Left ventricle myocardium inferior (tissue), 1 donor: ENCODE results near the gene TPCN2. TPM values are rescaled to one million over a fixed set of nuclear protein-coding genes. Genes with fewer than 3 reads are reported as not detected.
"Not testable (repeated sequence)": the region's sequence is repeated elsewhere in the genome, so short reads cannot be mapped to it uniquely, and the experiment has no call there.

Source experiments
- DNase-seq: peaks from one replicate; pipeline ENCODE4 v3.0.0-alpha.2; 2020
- H3K27ac ChIP-seq: fragments of 200-600 bp; replicated peaks from 2 replicates; pipeline ENCODE4 v1.8.0; 2021
- H3K27me3 ChIP-seq: fragments of 200-600 bp; 2 replicates; pipeline ENCODE4 v1.8.0; 2021; ENCODE audit warnings: low read depth
- H3K36me3 ChIP-seq: fragments of 200-600 bp; 2 replicates; pipeline ENCODE4 v1.8.0; 2021
- H3K4me1 ChIP-seq: fragments of 200-600 bp; 2 replicates; pipeline ENCODE4 v1.8.0; 2021
- H3K4me3 ChIP-seq: fragments of 200-600 bp; 2 replicates; pipeline ENCODE4 v1.8.0; 2021; ENCODE audit warnings: mild to moderate bottlenecking, moderate library complexity
- H3K9me3 ChIP-seq: fragments of 200-600 bp; replicated peaks from 2 replicates; pipeline ENCODE4 v1.8.0; 2021
- intact Hi-C: fragments of 100-400 bp; cut with micrococcal nuclease; formaldehyde crosslinking; loops from one replicate; pipeline ENCODE4 v1.11.0; 2022
- total RNA-seq: library from RNA; stranded (reverse); fragmentation: NEBNext Ultra II Directional; extraction: Animal tissue kit (Norgen Biotek cat#: 25700); gene quantifications from one replicate; pipeline ENCODE4 v1.2.1, GENCODE V29; 2021
- TF ChIP-seq, protein P1 (sequence below): fragments of 200-600 bp; IDR thresholded peaks from 2 replicates; pipeline ENCODE4 v1.8.0; 2021; ENCODE audit warnings: antibody characterized with exemption, mild to moderate bottlenecking, borderline replicate concordance
- donor health status: DM: no; HTN: yes; CAD: no; lungs with severe emphysema.

The TPCN2 gene
- total RNA-seq, 1 donor from 2014 or later: 9.2 TPM

DNA sequence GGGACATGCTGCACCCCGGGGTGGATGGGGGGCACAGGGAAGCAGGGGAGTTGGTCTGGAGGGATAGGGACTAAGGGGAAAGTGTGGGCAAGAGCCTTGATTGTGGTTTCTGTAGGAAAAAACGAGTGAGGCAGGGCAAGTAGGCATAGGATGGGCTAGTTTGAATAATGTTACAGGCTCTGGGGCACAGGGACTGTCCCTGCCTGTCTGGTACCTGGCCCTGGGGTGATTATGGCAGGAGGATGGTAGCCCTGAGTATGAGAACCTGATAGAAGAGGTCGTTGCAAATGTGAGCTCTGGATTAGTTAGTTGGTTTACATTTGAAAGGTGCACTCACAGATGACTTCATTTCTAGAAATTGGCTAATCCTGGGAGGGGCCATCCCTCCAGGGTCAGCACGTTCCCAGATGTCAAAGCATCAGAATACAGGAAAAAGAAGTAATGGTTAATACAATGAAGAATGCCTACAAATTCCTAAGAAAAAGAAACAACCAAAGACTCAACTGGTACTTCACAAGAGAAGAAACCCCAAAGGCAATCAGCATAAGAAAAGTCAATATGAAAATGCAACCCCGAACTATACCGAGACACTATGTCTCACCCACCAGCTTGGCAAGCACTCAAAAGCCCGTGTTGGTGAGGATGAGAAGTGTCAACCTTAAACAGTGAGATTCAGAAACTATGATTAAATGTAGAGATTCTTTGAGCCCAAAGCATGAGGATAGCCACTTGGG, 95.8 kb downstream of the TPCN2 start:
- Histone ChIP-seq H3K4me3 (no peak overlapping the region), H3K9me3 (peaks cover 26% of the 10 kb centered on the region), H3K36me3 (peaks cover 5% of the 10 kb centered on the region), H3K27ac (no peak overlapping the region), H3K27me3 (no peaks in the 10 kb centered on the region), H3K4me1 (no peaks in the 10 kb centered on the region)
- no peak for DNase-seq
- intact Hi-C loops: no loop called here
- TF ChIP-seq, protein P1, sequence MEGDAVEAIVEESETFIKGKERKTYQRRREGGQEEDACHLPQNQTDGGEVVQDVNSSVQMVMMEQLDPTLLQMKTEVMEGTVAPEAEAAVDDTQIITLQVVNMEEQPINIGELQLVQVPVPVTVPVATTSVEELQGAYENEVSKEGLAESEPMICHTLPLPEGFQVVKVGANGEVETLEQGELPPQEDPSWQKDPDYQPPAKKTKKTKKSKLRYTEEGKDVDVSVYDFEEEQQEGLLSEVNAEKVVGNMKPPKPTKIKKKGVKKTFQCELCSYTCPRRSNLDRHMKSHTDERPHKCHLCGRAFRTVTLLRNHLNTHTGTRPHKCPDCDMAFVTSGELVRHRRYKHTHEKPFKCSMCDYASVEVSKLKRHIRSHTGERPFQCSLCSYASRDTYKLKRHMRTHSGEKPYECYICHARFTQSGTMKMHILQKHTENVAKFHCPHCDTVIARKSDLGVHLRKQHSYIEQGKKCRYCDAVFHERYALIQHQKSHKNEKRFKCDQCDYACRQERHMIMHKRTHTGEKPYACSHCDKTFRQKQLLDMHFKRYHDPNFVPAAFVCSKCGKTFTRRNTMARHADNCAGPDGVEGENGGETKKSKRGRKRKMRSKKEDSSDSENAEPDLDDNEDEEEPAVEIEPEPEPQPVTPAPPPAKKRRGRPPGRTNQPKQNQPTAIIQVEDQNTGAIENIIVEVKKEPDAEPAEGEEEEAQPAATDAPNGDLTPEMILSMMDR: no peak

DNA sequence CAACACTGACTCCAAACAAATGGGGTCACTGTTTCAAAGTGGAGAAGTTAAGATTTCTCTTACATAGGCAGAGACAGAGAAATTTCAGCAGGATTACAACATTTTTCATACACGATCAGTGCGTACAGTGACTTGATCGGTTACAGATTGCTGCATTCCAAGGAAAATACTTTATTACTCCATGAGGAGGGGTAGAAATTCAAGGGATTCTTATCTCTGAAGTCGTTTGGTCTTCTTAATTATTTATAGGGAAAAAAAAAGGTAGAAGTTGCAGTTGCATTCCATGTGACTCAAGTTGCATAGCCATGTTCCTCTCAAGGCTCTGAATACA, 96.3 kb downstream of the TPCN2 start:
- intact Hi-C loops: no loop called here
- DNase-seq: no peak
- TF ChIP-seq, protein P1: no peak
- H3K27me3 ChIP-seq: no peaks in the 10 kb centered on the region
- no peak overlapping the region for H3K4me3 ChIP-seq
- H3K9me3 ChIP-seq: peaks cover 27% of the 10 kb centered on the region
- H3K27ac ChIP-seq: no peak overlapping the region
- peaks cover 5% of the 10 kb centered on the region for H3K36me3 ChIP-seq
- H3K4me1 ChIP-seq: no peaks in the 10 kb centered on the region

DNA sequence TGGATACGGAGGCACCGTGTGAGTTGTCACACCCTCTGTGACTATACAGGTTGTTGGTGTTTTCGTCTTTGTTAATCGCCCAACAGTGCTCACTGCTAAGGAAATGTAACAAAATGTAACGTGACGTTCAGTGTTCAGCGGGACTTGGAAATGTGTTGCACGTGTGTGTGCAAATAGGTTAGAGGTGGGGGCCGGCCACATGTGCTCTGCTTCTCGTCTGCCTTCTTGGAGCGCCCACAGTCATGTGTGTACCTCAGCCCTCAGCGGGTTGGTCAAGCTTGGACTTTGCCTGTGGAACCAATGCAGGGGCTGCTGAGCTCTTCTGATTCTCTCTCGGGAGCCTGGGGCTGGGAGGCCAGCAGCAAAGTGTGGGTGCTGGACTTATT, 99.6 kb downstream of the TPCN2 start:
- intact Hi-C loops: no loop called here
- no peak for DNase-seq
- H3K4me3 ChIP-seq: no peak overlapping the region
- TF ChIP-seq, protein P1: no peak
- H3K4me1 ChIP-seq: peaks cover 13% of the 10 kb centered on the region
- peaks cover 31% of the 10 kb centered on the region for H3K9me3 ChIP-seq
- H3K27me3 ChIP-seq: no peaks in the 10 kb centered on the region
- H3K27ac ChIP-seq: no peak overlapping the region
- H3K36me3 ChIP-seq: peaks cover 5% of the 10 kb centered on the region

DNA sequence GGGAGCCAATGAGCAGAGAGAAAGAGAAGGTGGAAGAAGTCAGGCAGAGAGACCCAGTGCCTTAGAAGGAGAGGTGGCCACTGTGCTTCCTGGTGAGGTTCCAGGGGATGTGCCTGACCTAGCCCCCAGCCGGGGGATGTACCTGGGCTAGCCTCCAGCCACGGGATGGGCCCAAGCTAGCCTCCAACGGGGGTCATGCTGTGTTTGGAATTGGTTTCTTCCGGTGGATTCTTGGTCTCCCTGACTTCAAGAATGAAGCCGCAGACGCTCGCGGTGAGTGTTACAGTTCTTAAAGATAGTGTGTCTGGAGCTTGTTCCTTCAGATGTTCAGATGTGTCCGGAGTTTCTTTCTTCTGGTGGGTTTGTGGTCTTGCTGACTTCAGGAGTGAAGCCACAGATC, 100.1 kb downstream of the TPCN2 start:
- TF ChIP-seq, protein P1: no peak
- intact Hi-C loops: no loop called here
- H3K4me1 ChIP-seq: peaks cover 13% of the 10 kb centered on the region
- no peaks in the 10 kb centered on the region for H3K27me3 ChIP-seq
- H3K36me3 ChIP-seq: peaks cover 5% of the 10 kb centered on the region
- H3K9me3 ChIP-seq: peaks cover 31% of the 10 kb centered on the region
- H3K4me3 ChIP-seq: no peak overlapping the region
- no peak for DNase-seq
- no peak overlapping the region for H3K27ac ChIP-seq

DNA sequence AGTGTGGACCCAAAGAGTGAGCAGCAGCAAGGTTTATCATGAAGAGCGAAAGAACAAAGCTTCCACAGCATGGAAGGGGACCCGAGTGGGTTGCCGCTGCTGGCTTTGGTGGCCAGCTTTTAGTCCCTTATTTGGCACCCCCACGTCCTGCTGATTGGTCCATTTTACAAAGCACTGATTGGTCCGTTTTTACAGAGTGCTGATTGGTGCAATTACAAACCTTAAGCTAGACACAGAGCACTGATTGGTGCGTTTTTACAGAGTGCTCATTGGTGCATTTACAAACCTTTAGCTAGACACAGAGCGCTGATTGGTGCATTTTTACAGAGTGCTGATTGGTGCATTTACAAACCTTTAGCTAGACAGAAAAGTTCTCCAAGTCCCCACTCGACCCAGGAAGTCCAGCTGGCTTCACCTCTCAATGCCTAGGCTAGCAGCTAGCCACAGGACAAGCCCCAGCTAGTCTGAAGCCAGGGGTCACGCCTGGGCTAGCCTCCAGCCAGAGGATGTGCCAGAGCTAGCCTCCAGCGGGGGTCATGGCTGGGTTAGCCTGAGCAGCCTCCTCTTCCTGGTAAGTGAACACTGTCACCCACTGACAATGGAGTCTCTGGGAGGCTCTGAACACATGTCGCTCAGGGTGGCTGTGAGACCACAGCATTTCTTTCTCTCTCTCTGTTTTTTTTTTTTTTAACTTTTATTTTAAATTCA, 100.8 kb downstream of the TPCN2 start:
- H3K36me3 ChIP-seq, H3K27ac ChIP-seq, intact Hi-C loops, H3K4me3 ChIP-seq, DNase-seq, H3K27me3 ChIP-seq: not testable (repeated sequence)
- H3K4me1 ChIP-seq: peaks cover 19% of the 10 kb centered on the region
- peaks cover 31% of the 10 kb centered on the region for H3K9me3 ChIP-seq

DNA sequence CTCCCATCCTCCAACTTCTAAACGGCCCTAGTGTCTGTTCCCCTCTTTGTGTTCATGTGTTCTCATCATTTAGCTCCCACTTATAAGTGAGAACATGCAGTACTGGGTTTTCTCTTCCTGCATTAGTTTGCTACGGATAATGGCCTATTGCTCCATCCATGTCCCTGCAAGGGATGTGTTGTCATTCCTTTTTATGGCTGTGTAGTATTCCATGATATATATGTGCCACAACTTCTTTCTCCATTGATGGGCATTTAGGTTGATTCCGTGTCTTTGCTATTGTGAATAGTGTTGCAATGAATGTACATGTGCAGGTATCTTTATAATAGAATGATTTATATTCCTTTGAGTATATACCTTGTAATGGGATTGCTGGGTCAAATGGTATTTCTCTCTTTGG, 101.4 kb downstream of the TPCN2 start:
- H3K4me3 ChIP-seq: no peak overlapping the region
- H3K36me3 ChIP-seq: peaks cover 5% of the 10 kb centered on the region
- H3K27me3 ChIP-seq: no peaks in the 10 kb centered on the region
- H3K4me1 ChIP-seq: peaks cover 26% of the 10 kb centered on the region
- TF ChIP-seq, protein P1: no peak
- peaks cover 29% of the 10 kb centered on the region for H3K9me3 ChIP-seq
- DNase-seq: no peak
- H3K27ac ChIP-seq: no peak overlapping the region
- intact Hi-C loops: no loop called here
